Ecto neural progenitor cell (in vitro differentiated cells): ENCODE measurements around the gene GAB4.

Experiments used
- DNase-seq: peaks from one replicate; pipeline ENCODE4 v3.0.0-alpha.2; 2018; ENCODE audit warnings: low spot score

Gene GAB4

DNA sequence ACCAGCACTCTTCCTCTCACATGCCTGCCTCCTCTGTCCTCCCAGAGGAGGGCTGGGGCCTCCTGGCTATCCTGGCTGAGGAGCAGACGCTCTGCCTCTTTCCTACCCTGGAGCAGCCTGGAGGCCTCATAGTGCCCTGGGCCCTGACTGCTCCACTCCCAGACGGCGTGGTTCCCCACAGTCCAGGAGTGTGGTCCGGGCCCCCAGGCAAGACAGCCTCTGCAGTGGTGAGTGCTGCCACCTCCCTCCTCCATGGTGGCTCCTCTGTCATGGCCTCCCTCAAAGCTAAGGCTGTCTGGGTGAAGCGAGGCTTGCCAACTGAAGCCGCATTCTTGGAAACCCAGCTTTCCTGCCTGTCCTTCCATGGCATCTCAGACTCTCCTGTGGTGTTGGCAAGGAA lies 19.8 kb downstream of the GAB4 start:
- no peak for DNase-seq

GRCh38 chr22:16987822-16988221 lies 20.2 kb downstream of the GAB4 start:
- DNase-seq, result no peak

GRCh38 chr22:16975155-16975885 lies 32.7 kb downstream of the GAB4 start:
- DNase-seq, result no peak

GRCh38 chr22:16974298-16975084 lies 33.5 kb downstream of the GAB4 start:
- DNase-seq, result no peak

GRCh38 chr22:16973591-16974297 lies 34.3 kb downstream of the GAB4 start:
- DNase-seq, result no peak

DNA sequence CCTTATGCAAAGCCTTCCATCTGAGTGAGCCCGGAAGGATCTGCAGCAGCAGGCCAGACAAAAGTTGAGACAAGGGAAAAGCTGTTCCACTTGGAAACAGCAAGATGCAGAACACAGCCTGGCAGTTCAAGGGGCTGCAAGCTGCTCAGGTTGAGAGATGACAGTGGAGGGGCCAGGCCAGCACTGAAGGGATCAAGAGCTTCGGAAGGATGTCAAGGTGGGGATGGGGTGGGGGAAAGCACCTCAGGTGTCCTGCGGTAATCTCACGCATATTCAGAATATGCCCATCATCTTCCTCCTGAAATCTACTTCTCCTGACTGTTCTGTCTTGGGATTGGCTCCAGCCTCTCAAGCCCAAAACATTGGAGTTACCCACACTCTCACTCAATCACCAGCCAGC lies 35.7 kb downstream of the GAB4 start:
- DNase-seq, result no peak

DNA sequence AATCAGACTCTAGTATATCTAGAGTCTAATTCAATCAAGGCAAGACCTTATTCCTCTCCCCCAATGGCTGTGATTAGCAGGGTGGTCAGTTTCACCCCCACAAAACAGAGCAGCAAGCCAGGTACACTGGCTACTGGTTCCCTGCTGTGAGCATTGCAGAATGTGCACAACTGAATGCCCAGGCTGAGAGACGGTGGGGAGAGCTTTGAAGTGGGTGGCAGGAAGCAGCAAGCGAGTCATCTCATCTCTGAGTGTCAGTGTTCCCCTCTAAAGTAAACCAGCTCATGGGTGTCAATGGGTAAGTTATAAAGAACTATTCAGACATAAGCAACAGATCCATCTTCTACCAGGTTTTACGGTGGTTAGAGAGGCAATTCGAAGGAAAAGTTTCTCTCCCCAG lies 37.6 kb downstream of the GAB4 start:
- no peak for DNase-seq

DNA sequence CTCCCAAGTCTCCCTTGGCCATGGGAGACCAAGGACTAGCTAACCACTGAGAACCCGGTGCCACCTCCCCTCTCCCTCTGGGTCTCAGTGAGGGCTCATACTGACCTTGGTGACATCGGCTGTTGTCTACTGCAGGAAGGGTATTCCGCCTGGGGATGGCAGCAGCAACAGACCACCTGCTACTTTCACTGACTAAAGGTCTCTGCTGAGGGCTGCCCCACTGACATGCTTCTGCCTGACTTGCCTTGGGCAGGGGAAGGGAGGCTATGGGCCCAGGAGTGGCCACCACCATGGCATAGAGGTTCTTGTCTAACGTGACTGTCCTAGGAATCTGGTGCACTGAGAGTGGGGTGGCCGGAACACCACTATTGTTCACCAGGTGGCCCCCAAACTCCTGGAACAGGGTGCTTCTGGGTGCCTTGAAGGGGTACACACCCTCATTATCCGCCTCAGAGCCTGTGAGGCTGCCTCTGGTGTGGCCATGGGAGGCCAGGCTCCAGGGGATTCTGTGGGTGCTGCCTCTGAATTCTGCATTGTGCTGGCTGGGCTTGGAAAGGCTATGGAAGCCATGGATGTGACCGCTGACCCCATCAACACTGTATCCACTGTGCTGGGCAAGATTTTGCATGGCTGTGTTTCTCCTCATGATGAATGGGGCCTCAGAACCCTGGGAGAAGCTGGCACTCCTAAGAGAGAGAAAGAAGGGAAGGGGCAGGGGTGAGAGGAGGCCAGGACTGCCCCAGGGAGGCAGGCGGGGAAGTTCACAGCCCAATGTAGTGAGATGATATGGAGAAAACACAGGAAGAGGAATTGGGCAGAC lies 38.3 kb downstream of the GAB4 start:
- no peak for DNase-seq

DNA sequence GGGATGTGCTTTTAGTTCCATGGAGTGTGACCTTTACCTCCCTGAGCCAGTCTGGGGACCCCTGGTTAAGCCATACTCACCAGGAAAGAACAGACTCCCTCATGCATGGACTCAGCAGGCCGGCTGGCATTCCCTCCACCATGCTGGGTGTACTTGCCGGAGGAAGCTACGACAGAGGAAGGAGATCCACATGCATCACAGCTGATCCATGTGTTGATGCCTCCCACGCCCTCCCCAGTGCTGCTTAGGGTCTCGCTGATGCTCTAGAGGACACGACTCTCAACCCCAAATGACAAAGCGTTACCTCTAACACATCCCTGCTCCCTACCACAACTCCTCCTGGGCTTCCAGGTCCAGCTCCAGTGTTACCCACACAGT lies 39.8 kb downstream of the GAB4 start:
- no peak for DNase-seq

DNA sequence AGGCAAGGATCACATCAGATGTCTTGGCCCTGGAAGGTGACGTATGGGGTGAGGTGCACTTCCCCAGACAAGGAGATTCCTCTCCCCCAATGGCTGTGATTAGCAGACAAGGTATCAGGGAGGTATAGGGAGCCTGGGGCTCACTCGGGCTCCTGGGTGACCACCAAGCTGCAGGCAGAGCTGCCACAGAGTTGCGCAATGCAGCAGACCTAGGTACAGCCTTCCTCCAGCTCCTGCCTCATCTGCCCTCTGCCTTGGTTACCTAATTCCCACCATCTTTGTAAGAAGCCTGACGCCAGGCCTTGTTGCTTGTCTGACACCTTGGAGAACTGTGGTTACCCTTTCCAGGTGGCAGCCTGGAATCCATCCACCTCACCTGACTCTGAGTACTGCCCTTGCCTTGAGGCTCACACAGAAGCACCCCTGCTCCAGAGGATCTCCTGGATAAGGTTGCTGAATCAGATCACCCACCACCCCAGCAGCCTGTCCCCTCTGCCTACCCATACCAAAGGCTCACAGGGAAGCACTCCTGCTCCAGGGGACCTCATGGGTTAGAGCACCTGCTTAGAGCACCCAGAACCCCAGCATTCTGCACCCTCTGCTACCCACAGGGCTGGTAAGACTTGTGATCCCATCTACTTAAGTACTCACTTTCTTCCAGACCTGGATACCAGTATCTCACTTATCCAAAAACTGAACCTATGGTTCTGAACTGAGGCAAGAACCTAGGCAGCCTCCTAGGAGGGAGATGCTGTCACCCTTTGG lies 40.4 kb downstream of the GAB4 start:
- DNase-seq, result no peak

GRCh38 chr22:16966251-16966650 lies 41.8 kb downstream of the GAB4 start:
- DNase-seq, result no peak

DNA sequence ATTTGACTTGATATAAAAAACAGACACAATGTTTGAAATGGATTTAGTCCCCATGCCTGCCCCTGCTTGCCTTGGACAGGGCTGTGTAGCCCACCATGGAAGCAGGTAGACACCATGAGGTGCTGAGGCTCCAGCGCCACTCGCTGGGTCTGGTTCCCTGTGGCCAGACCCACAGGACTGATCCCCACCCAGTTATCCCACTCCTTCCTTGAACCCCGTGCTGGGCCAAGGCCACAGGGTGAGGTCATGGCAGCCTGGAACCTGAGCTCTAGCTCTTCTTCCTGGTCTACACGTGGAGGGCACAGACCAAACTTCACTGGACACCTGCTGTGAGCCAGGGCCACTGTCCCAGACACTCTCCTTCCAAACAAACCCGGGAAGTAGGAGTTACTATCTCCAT lies 42.5 kb downstream of the GAB4 start:
- DNase-seq, result no peak

GRCh38 chr22:16965083-16965482 lies 42.9 kb downstream of the GAB4 start:
- no peak for DNase-seq

DNA sequence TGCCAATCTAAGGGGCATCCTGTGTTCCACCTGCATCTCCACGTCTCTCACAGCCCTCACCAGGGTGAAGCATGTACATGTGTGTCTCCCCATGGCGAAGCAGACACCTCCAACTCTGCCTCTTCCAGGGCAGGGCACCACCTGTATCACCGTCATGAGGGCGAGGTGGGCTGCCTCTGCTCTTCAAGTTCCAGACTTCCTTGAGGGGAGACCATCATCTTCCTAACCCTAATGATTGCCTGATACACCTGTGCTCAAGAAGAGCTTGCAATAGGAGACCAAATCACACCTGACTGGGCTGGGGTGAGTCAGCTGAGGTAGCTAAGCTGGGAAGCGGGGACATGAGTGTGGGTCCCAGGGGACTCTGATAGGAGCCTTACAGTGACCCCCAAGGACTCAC lies 43.7 kb downstream of the GAB4 start:
- no peak for DNase-seq

GRCh38 chr22:16963189-16963945 lies 44.7 kb downstream of the GAB4 start:
- no peak for DNase-seq

GRCh38 chr22:16962501-16962900 lies 45.5 kb downstream of the GAB4 start:
- no peak for DNase-seq

DNA sequence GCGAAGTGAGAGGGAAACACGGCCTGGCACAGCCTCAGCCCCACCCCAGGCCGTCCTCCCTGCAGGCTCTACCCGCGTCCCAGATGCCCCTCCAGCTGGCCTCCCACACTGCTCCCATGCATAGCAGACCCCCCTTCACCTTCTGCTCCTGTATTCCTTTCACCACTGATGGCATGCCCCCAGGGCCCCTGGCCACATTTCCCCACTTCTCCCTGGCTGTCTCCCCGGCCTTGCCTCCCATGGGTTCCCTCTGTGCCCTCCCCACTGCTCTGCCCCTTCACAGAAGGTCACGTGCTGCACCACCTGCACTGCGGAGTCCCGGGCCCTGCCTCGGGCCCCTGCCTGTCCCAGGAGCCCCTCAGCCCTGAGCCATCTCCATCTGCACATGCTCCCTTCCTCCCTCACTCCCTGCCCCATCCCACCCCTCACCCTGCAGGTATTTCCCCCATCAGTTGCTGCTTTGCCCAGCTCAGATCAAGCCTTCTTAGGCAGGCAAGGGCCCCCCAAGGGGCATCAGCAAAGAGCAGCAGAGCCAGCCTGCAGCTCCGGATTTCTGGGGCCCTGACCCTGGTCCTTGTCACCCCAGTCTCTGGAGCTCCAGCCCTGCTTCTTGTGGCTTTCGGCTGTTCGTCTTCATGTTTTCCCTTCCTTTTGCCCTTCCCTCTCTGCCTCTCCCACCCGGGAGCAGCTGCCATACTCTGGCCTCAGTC lies 46.4 kb downstream of the GAB4 start:
- DNase-seq, result no peak

- DNase-seq, result no peak
Measured at GRCh38 chr22:16960884-16961249, 47.2 kb downstream of the GAB4 start.

- no peak for DNase-seq
Measured at GRCh38 chr22:16960220-16960883, 47.7 kb downstream of the GAB4 start.
